Stimulated activated naive CD8-positive, alpha-beta T cell treated with anti-CD3 and anti-CD28 coated beads, Interleukin-15, amount 100 ng/mL, for 72 hours (primary cell): ENCODE measurements around the gene TBCB.
"Not testable (repeated sequence)": the region's sequence is repeated elsewhere in the genome, so short reads cannot be mapped to it uniquely, and the experiment has no call there.

Experiments
- ATAC-seq: fragments of 150-1000 bp; cut with Tn5 transposase; 2 replicates; pipeline ENCODE4 v1.10.0; 2021; ENCODE audit warnings: mild to moderate bottlenecking, moderate library complexity
- DNase-seq, 2 donors: peaks; one replicate each; pipeline ENCODE4 v3.0.0; 2021 to 2022
- H3K27ac Mint-ChIP-seq, 2 donors: one replicate each; pipeline ENCODE4 v1.8.0; 2022; ENCODE audit warnings: mild to moderate bottlenecking in 2 of 2, mixed read lengths in 2 of 2, moderate library complexity in 2 of 2
- H3K27me3 Mint-ChIP-seq: one replicate; pipeline ENCODE4 v1.8.0; 2022; ENCODE audit warnings: mixed read lengths
- H3K4me1 Mint-ChIP-seq: one replicate; pipeline ENCODE4 v1.8.0; 2022; ENCODE audit warnings: mild to moderate bottlenecking, mixed read lengths
- H3K4me3 Mint-ChIP-seq, 2 donors: one replicate each; pipeline ENCODE4 v1.8.0; 2022; ENCODE audit warnings: mild to moderate bottlenecking in 2 of 2, mixed read lengths in 2 of 2, moderate library complexity in 1 of 2
- H3K9me3 Mint-ChIP-seq, 2 donors: one replicate each; pipeline ENCODE4 v1.8.0; 2022; ENCODE audit warnings: mixed read lengths in 2 of 2

Gene TBCB

DNA sequence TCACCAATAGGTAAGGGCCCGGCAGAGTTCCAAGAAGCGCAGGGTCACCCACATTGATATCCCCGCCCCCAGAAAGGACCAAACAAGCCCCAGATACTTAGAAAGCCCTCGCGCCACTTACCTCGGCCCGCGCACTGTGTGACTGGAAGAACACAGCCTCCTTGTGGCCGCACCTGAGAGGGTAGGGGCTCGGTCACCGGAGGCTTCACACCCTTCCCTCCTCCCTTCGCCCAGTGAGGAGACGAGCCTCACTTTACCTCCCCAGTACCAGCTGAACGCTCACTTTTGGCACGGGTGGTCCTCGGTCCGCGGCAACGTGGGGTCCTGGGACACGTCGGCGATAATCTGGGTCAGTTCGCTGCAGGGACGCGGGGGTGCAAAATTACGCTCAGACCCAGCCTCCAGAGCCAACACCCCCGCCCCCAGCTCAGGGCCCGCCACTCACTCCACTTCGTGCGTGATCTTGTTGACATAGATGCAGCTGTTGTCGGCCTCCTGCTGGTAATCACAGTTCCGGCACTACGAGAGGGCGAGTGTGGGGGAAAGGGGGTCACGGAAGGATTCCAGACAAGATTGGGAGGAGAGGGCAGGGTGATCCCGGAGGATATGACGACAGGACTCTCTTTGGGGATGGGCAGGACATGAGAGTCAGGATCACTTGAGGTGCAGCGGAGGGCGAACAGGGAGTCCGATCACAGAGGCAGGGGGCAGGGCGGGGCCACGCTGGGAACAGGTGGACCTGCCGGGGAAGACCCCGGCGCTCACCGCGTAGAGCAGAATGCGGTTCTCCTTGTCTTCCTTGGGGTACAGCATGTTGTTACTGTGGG is 1.2 kb upstream of the TBCB start:
- Mint-ChIP-seq H3K27me3 (no peaks in the 10 kb centered on the region), H3K4me1 (peaks cover 48% of the 10 kb centered on the region), H3K4me3 (peak overlapping the region; percentile 99), H3K9me3 (no peaks in the 10 kb centered on the region), H3K27ac (peak overlapping the region; percentile 97 to 99)
- ATAC-seq (peak; percentile 0), DNase-seq (peak in 1 of 2 donors; percentile 40)

DNA sequence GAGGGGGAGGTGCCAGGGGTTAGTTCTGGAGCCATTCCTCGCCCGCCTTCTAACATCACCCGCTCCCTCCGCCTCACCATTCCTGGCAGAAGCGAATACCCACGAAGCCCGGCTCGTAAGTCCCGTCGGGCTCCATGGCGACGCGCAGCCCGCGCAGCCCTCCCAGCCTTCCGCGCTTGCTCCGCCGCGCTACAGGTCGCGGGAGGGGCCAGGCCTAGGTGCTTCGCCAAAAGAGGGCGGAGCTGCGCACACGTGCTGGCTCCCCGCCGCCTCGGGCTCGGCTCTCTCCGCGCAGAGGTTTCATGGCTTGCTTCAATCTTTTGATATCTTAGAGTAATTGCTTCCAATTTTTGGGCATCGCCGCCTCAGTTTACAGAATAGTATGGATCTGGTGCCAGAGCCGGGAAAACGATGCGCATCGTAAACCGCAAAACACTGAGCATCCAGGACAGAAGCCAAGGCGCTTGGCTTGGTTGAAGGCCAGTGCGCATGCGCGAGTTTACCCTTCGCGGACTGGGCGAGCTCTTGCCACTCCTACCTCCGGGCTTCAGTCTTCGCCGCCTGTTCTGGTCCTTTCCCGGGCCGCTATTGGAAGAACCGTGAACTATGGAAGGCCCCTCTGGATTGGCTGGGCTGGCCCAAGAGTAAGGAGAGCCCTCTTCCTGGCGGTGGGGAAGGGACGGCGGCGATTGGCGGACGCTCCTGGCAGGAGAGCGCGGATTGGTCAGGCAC is 381 bp upstream of the TBCB start, which contains the start of gene POLR2I:
Gene POLR2I (minus strand): TSS at position 155 of the 732 bp plus-strand sequence. CDS start 19 bp downstream, at position 136.
- peak within 1 kb of the TSS; percentile 99 for H3K4me3 Mint-ChIP-seq

DNA sequence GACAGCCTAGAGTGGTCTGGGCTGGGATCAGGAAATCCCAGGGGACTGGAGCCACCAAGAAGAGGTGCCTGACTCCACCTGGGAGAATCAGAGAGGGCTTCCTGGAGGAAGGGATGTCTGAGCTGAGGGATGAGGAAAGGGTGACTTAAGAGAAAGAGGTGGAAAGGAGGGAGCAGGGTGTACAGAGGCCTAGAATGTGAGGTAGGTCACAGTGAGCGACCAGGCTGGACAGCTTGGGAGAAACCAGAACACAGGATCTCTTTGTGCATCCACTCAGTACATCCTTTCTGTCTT is 1.0 kb downstream of the TBCB start:
- no peaks in the 10 kb centered on the region for H3K9me3 Mint-ChIP-seq
- H3K4me3 Mint-ChIP-seq: peak overlapping the region; percentile 99
- H3K4me1 Mint-ChIP-seq: peaks cover 58% of the 10 kb centered on the region
- no peak overlapping the region for H3K27ac Mint-ChIP-seq
- no peak for ATAC-seq
- no peak for DNase-seq
- H3K27me3 Mint-ChIP-seq: no peaks in the 10 kb centered on the region

More for the DNA sequence above, 381 bp upstream of the TBCB start, which contains the start of gene POLR2I:
- Mint-ChIP-seq H3K27ac (peak within 1 kb of the TSS; percentile 97 to 99), H3K4me1 (peaks cover 49% of the 10 kb centered on the region), H3K27me3 (no peaks in the 10 kb centered on the region), H3K9me3 (no peaks in the 10 kb centered on the region)
- DNase-seq (peak; percentile 99), ATAC-seq (peak; percentile 91)

DNA sequence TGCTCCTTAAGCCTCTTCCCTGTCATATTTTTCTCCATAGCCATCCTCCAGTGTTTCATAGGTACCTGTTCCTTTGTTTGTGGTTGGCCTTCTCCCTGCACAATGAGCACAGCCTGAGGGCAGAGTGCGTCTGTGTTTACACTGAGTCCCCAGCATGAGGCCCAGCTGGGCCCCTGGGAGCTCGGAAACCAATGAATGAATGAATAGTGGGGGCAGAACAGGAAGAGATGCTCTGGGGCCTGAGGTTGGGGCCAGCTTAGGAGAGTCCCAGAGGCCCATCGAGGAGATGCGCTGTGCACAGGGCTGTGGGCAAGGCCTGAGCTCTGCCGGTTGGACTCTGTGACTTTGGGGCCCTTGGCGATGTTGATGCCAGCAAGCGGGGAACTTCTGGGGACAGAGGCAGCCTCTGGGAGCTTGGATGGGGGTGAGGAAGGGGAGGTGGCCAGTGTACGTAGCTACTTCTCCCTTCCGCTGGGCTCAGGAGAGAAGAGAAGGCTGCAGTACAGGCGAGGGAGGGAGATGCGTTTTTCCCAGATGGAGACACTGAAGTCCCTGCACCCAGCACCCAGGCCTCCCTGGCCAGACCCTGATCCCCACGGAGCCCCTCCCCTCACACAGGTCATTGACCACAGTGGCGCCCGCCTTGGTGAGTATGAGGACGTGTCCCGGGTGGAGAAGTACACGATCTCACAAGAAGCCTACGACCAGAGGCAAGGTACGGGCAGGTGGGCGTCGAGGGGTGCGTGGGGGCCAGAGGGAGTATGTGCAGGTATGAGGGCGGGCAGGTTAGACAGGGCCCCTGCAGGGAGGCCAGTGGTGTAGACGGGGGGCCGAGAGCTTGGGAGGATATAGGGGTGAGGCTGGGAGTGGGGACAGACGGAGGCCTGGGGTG is 5.1 kb downstream of the TBCB start:
- H3K9me3 Mint-ChIP-seq: no peaks in the 10 kb centered on the region
- H3K27ac Mint-ChIP-seq: peak overlapping the region in 1 of 2 donors; percentile 96
- no peak overlapping the region for H3K4me3 Mint-ChIP-seq
- ATAC-seq (peak; percentile 45), DNase-seq (no peak)
- H3K4me1 Mint-ChIP-seq: peaks cover 36% of the 10 kb centered on the region
- H3K27me3 Mint-ChIP-seq: no peaks in the 10 kb centered on the region

DNA sequence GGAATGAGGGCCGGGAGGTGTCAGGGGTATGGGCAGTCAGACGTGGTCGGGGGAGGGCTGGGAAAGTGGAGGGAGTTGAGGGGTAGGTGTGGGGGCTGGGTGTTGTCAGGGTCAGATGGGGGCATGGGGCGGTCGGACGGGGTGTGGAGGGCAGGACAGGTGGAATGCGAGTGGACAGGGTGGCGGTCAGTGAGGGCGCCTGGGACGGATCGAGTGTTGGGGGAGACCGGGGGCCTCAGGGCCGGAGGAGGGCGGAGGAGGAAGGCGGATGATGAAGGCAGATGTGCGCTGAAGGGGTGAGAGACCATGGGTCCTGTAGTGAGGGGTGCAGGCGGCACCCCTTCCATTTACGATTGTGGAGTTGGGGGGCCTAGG is 5.7 kb downstream of the TBCB start:
- Mint-ChIP-seq H3K27ac (no peak overlapping the region), H3K27me3 (no peaks in the 10 kb centered on the region), H3K9me3 (no peaks in the 10 kb centered on the region), H3K4me3 (no peak overlapping the region), H3K4me1 (peaks cover 39% of the 10 kb centered on the region)
- ATAC-seq (no peak), DNase-seq (no peak)

DNA sequence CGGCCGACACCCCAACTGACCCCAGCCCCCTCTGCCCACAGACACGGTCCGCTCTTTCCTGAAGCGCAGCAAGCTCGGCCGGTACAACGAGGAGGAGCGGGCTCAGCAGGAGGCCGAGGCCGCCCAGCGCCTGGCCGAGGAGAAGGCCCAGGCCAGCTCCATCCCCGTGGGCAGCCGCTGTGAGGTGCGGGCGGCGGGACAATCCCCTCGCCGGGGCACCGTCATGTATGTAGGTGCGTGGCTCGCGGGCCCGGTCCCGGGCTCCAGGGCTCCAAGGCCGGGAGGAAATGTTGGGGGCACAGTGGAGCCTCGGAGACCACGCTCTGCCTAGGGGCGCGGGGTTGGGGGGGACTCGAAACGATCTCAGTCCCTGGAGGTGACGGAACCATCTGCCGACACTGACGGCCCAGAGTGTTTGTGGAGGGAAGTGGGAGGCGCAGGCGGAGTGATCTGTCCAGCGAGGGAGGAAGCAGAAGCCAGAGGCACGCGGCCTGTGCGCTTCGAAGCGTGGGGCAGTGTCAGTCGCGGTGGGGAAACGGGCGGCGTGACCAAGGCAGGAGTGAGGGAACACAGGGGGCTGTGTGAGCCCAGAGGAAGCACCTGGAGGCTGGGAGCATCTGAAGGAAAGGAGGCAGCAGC is 6.3 kb downstream of the TBCB start:
- H3K27ac Mint-ChIP-seq: no peak overlapping the region
- ATAC-seq: no peak
- H3K4me3 Mint-ChIP-seq: no peak overlapping the region

DNA sequence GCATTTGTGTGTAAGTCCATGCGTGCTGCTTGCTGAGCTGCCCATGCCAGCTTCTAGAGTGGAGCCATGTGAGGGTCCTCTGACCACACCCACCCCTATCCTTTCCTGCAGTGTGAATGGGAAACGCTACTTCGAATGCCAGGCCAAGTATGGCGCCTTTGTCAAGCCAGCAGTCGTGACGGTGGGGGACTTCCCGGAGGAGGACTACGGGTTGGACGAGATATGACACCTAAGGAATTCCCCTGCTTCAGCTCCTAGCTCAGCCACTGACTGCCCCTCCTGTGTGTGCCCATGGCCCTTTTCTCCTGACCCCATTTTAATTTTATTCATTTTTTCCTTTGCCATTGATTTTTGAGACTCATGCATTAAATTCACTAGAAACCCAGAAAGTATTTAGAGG is 10.3 kb downstream of the TBCB start:
- Mint-ChIP-seq H3K4me3 (no peak overlapping the region), H3K9me3 (no peaks in the 10 kb centered on the region), H3K4me1 (peaks cover 26% of the 10 kb centered on the region), H3K27me3 (no peaks in the 10 kb centered on the region), H3K27ac (peak overlapping the region; percentile 38 to 44)
- DNase-seq (no peak), ATAC-seq (no peak)

More for the DNA sequence above, 6.3 kb downstream of the TBCB start:
- Mint-ChIP-seq H3K27me3 (no peaks in the 10 kb centered on the region), H3K4me1 (peaks cover 33% of the 10 kb centered on the region), H3K9me3 (no peaks in the 10 kb centered on the region)
- DNase-seq: no peak

DNA sequence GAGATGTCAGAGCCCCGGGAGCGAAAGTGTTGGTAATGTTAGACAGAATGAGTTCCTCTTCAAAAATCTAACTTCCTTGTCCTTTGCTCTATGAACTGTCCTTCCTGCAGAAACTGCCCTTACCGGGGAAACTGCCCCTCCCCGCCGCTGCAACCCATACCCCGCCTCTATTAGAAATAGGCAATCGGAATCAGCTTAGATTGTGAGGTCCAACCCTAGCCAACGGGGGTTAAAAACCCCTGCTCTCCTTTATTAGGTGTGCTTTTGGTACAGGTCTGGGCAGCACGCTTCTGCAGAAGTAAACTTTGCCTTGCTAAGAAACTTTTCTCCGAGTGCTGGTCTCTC is 13.1 kb downstream of the TBCB start:
- H3K4me3 Mint-ChIP-seq: peak overlapping the region; percentile 85 to 90
- no peaks in the 10 kb centered on the region for H3K9me3 Mint-ChIP-seq
- peak overlapping the region; percentile 81 to 97 for H3K27ac Mint-ChIP-seq
- ATAC-seq (no peak), DNase-seq (no peak)
- H3K4me1 Mint-ChIP-seq: peaks cover 42% of the 10 kb centered on the region
- no peaks in the 10 kb centered on the region for H3K27me3 Mint-ChIP-seq

DNA sequence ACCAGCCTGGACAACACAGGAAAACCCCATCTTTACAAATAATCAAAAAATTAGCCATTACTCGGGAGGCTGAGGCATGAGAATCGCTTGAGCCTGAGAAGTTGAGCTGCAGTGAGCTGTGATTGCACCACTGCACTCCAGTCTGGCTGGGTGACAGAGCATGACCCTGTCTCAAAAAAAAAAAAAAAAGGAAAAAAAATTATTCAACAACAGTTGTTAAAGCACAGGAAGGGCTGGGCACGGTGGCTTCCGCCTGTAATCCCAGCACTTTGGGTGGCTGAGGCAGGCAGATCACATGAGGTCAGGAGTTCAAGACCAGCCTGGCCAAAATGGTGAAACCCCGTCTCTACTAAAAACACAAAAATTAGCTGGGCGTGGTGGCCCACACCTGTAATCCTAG is 16.0 kb downstream of the TBCB start:
- H3K27me3 Mint-ChIP-seq, ATAC-seq, H3K4me3 Mint-ChIP-seq, H3K27ac Mint-ChIP-seq, H3K9me3 Mint-ChIP-seq, DNase-seq: not testable (repeated sequence)
- H3K4me1 Mint-ChIP-seq: peaks cover 36% of the 10 kb centered on the region

DNA sequence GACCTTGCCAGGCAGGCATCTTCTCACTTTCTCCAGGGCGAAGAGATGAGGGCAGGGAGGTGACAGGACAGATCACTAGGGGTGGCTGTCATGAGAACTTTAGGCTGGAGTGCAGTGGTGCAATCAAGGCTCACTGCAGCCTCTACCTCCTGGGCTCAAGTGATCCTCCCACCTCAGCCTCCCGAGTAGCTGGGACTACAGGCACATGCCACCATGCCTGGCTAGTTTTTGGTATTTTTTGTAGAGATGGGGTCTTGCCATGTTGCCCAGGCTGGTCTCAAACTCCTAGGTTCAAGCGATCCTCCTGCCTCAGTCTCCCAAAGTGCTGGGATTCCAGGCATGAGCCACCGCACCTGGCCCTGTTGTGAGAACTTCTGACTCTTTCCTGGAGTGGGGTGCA is 19.6 kb downstream of the TBCB start:
- not testable (repeated sequence) for H3K27ac Mint-ChIP-seq, H3K9me3 Mint-ChIP-seq, H3K4me3 Mint-ChIP-seq, ATAC-seq, DNase-seq
- peaks cover 34% of the 10 kb centered on the region for H3K4me1 Mint-ChIP-seq
- H3K27me3 Mint-ChIP-seq: peaks cover 17% of the 10 kb centered on the region

DNA sequence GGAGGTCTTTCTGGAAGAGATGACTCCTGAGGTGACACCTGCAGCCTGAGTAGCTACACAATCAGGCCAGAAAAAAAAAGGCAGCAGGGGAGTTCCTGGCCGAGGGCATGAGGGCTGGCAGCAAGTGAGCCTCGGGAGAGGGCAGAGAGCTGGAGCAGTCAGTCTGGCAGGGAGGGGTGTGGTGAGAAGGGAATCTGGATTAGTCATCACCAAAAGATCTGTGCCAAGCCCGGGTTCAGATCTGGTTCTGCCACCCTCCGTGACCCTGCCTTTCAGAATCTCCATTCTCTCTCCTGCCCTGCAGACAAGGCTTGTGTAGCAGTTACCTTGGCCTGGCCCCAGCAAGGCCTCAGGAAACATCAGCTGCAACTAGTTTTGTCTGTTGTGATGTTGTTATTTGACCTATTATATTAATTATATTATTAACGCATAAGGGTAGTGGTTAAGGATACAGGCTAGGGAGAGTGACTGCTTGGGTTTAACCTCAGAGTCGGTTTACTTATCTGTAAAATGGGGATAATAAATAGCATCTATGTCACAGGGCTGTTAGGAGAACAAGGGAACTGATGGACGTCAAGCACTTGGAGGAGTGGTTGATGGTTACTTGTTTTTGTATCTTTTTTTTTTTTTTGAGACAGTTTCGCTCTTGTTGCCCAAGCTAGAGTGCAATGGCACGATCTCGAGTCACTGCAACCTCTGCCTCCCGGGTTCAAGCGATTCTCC is 21.9 kb downstream of the TBCB start:
- Mint-ChIP-seq H3K9me3 (peaks cover 0 to 5% of the 10 kb centered on the region in 2 donors), H3K27ac (peak overlapping the region; percentile 16 to 48), H3K27me3 (peaks cover 17% of the 10 kb centered on the region), H3K4me3 (peak overlapping the region in 1 of 2 donors; percentile 28), H3K4me1 (peaks cover 40% of the 10 kb centered on the region)
- no peak for DNase-seq
- ATAC-seq: no peak

DNA sequence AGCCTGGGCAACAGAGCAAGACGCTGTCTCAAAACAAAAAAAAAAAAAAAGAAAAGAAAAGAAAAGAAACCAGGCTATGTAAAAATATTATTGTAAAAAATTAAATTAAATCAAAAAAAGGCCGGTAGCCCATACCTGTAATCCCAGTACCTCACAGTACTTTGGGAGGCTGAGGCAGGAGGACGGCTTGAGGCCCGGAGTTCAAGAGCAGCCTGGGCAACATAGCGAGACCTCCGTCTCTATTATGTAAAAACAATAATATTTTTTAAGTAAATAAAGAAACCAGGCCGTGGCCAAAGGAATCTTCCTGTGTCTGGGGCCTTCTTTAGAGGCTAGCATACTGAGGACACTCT is 23.8 kb downstream of the TBCB start:
- DNase-seq: no peak
- no peak for ATAC-seq
- Mint-ChIP-seq H3K4me3 (peak overlapping the region; percentile 98), H3K27ac (peak overlapping the region; percentile 95 to 96), H3K9me3 (peaks cover 0 to 5% of the 10 kb centered on the region in 2 donors), H3K27me3 (peaks cover 17% of the 10 kb centered on the region), H3K4me1 (peaks cover 37% of the 10 kb centered on the region)

DNA sequence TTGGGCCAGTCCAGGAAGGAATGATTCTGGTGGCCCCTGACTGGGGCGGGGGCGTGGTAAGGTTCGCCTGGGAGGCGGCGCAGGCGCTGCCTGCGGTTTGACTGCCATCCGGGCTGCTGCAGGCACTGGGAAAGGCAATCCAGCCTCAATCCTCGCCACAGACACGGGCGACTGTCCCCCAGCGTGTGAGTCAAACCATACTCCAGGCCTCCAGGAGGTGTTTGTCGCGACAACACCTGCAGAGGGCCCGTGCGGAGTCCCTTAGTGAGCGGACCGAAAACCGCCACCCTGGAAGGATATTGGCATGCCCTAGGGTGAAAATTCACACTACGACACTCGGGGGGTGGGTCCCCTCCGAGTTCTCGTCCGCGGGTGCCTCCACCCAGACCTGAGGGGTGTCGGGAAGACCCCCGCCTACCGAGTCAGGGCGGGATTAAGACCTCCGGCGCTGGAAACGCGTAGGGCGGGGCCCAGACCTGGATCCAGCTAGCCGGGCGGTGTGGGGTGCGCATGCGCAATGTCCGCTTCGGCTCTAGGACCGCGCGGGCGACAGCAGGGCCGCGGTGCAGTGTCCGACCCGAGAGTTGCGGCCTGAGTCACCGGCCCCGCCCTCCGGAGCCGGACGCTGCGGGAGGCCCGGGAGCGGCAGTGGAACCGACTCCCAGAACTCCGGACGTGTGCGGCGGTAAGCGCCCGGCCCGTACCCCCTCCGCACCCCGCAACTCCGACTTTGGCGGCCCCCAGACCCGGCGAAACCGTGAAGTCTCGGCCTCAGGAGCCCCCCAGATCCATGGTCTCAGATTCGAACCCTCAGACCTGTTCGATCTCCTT is 24.4 kb downstream of the TBCB start, which contains the start of gene CAPNS1:
Gene CAPNS1 (plus strand): TSS at position 594 of the 831 bp plus-strand sequence. CDS start 946 bp downstream, outside the sequence.
- Mint-ChIP-seq H3K4me3 (peak within 1 kb of the TSS; percentile 98), H3K4me1 (peaks cover 37% of the 10 kb centered on the region), H3K9me3 (peaks cover 0 to 5% of the 10 kb centered on the region in 2 donors), H3K27me3 (peaks cover 17% of the 10 kb centered on the region), H3K27ac (peak within 1 kb of the TSS; percentile 95 to 96)
- peak; percentile 88 for ATAC-seq
- DNase-seq: peak; percentile 95 to 96
